CD4-positive, alpha-beta T cell treated with Interleukin-10 for 1 hour (primary cell): Measurements from ENCODE around the gene DCAF8.
A peak's percentile ranks its signal among the peaks of the same experiment; 100 is the strongest.

Experiments used
- DNase-seq: peaks from one replicate; pipeline ENCODE4 v3.0.0-alpha.2; 2020

Gene DCAF8

DNA sequence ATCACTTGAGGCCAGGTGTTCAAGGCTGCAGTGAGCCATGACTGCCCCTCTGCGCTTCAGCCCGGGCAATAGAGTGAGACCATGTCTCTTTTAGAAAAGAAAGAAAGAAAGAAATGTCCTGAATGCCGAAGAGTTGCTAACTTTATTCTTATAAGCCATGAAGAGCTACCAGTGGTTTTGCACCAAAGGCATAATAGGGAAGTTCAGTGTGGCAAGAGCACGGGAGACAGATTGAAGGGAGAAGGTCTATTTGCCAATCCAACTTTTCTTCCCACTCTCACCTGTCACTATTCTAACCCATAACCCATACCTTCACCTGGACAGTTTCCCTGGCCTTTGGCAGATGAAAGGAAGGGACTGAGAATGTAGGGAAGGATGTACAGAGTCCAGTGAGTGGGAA is 61.6 kb downstream of the DCAF8 start:
- no peak for DNase-seq

- no peak for DNase-seq
Measured at GRCh38 chr1:160197231-160197630, 65.1 kb downstream of the DCAF8 start.

DNA sequence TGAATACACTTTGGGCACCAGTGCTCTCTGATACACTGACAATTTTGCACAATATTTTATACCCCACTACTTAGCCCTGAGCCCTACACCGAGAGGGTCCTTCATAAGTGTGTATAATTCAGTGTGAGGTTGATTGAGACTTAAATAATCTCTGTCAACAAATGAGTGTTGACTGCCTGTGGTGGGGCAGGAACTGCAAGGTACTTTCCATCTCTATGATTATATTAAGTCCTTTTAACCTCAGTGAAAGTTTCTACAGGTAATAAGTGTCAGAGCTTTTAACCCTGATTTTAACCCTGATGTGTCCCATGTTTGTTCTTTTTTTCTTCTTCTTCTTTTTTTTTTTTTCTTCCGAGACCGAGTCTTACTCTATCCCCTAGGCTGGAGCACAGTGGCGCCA is 66.2 kb downstream of the DCAF8 start:
- DNase-seq, result no peak

DNA sequence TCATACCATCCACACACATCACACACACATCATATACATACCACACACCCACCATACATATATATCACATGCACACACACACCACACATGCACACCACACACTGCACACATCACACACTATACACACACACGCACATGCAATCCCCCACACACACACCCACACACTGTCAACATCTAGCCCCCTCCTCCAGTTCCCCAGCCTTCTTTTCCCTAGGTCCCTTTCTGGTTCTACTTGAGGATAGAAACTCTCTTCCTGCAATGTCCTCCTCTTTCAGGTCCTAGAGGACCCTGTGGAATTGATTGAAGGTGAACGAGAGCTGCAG is 67.7 kb downstream of the DCAF8 start:
- no peak for DNase-seq

DNA sequence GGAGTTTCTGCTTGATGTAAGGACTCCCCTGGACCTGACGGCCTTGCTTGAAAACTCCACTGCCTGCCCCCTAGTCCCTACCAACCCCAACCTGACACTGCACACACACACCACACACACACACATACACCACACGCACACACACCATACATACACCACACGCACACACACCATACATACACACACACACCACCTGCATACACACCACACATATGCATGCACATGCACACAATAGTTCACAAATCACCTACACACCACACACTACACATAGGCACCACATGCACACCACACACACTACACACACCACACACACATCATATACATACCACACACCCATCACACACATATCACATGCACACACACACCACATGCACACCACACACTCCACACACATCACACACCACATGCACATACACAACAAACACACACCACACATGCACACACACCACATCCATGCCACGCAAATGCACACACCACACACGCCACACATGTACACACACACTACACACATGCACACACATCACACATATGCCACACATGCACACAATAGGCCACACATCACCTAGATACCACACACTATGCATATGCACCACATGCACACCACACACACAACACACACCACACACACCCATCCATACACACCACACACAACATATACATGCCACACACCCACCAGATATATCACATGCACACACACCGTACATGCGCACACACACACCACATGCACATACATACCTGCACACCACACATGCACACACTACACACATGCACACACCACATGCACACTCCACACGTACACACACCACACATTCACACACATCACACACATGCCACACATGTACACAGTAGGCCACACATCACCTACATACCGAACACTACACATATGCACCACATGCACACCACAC is 68.3 kb downstream of the DCAF8 start:
- no peak for DNase-seq

DNA sequence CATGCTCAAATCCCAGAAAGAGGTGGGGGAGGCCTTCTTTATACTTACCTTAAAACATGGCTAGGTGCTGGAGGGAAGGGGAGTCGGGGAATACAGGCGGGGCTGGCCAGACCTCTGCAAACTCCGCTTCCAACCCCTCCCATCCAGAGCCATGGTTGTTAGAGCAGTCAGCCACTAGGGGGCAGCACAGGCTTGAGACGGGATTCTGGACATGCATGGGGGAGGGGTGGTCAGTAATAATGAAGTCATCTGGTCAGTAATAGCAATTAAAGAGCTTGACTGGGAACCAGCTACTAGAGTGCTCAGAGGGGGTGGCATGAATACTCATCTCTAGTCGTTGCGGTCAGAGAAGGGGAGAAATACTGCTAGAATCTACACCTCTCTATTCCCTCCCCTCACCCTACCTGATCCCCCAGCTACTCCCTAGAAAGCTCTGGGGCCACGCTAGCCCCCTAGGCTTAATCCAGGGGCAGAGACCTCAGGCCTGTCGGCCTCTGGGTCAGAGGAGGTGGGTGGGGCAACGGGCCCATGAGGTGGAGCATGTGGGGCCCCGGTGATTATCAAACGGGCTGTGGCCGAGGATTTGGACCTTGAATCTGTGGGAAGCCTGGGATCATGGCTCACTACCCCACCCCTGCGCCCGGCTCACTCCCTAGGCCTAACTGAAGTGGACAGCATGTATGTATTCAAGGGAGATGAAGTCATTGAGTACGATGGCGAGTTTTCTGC is 69.1 kb downstream of the DCAF8 start:
- peak; percentile 82 for DNase-seq

DNA sequence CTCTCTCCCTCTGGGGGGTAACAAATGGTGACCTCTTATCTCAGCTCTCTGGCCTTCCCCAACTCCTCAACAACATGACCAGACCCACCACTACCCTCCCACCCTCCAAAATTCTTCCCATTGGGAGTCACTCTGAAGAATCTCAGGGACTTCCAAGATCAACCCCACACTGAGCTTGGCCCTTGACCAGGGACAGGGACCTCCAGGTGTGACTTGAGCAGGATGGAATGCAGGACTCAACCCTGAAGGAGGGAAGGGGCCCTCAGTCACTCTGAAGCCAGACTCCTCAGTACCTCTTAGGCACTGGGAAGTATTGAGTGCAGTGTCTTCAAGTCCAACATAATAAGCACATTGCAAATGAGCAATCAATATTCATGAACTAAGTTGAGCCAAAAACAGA is 70.1 kb downstream of the DCAF8 start:
- no peak for DNase-seq

DNA sequence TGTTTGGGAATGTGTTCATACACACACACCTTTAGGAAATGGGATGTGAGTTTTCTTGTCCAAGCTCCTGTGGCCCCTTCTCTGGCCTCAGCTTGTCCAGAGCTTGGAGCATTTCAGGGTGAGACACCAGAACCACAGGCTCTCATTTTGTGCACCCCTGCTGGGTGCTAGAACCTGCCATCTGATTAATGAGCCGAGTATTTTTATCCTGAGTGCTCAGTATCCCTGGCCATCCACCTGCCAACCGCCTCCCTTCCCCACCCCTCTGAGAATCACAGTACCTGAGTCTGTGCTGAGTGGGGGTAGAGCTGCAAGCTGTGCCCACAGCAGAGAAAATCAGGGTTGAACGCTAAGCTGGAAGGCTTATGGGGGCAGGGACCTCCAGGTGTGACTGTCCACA is 70.6 kb downstream of the DCAF8 start:
- no peak for DNase-seq

- no peak for DNase-seq
Measured at GRCh38 chr1:160189649-160190625, 72.4 kb downstream of the DCAF8 start, which contains the start of gene CASQ1. TSS of gene CASQ1 (plus strand) at chr1:160190575. CDS start at chr1:160190752, 177 bp downstream.

- DNase-seq, result no peak
Measured at GRCh38 chr1:160188341-160188740, 74.0 kb downstream of the DCAF8 start.

- no peak for DNase-seq
Measured at GRCh38 chr1:160187407-160187806, 74.9 kb downstream of the DCAF8 start.

DNA sequence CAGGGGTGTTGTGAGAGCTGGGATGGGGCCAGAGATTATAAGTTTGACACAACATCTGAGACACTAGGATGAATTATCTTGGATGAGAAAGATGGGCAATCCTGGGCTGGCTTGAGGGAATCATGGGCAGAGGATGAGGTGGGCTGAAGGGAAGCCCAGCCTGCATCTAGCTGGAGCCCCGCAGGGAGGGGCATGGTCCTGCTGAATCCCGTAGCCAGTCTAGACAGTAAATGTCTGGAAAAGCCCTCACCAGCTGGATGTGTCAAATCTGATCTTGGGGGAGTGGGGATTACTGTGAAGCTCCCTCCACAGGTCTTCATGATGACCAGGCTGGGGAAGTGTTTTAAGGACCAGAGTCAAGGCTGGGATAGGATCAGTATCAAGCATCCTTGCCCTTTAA is 75.6 kb downstream of the DCAF8 start:
- DNase-seq, result no peak

DNA sequence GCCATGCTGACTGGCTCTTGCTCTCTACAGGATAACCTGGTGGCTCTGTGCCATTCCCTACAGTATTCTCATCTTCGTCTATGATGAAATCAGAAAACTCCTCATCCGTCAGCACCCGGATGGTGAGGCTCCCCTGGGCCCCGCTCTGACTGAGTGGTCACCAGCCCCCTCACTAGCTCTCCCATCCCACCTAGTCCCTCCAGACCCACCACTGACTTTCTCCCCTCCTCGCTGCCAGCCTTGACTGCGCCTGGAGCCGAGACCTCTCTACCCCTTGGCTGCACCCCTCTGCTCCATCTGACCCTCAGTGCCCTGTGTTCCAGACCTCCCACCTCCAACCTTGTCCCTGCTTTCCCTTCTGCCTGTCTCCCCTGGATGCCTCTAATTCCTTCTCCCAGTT is 76.1 kb downstream of the DCAF8 start:
- DNase-seq, result no peak

GRCh38 chr1:160179336-160179735 is 83.0 kb downstream of the DCAF8 start:
- no peak for DNase-seq

GRCh38 chr1:160178731-160179130 is 83.6 kb downstream of the DCAF8 start:
- DNase-seq, result no peak

- DNase-seq, result no peak
Measured at GRCh38 chr1:160177667-160178066, 84.7 kb downstream of the DCAF8 start.

- DNase-seq, result no peak
Measured at GRCh38 chr1:160177231-160177630, 85.1 kb downstream of the DCAF8 start.

DNA sequence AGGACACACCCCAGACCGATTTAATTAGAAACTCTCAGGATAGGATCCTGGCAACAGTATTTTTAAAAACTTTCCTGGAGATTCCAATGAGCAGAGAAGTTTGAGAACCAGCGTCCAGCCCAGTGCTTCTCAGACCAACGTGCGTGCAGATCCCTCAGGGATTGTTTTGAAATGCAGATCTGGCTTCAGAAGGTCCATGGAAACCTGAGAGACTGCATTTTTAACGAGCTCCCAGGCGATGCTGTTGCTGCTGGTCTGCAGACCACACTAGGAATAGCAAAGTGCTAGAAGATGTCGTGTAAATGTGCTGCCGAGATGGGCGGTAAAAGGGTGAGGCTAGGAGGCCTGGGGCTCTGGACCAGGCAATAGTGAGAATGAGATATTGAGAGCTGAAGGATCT is 90.4 kb downstream of the DCAF8 start:
- DNase-seq, result no peak

- DNase-seq, result no peak
Measured at GRCh38 chr1:160171354-160171753, 91.0 kb downstream of the DCAF8 start.

DNA sequence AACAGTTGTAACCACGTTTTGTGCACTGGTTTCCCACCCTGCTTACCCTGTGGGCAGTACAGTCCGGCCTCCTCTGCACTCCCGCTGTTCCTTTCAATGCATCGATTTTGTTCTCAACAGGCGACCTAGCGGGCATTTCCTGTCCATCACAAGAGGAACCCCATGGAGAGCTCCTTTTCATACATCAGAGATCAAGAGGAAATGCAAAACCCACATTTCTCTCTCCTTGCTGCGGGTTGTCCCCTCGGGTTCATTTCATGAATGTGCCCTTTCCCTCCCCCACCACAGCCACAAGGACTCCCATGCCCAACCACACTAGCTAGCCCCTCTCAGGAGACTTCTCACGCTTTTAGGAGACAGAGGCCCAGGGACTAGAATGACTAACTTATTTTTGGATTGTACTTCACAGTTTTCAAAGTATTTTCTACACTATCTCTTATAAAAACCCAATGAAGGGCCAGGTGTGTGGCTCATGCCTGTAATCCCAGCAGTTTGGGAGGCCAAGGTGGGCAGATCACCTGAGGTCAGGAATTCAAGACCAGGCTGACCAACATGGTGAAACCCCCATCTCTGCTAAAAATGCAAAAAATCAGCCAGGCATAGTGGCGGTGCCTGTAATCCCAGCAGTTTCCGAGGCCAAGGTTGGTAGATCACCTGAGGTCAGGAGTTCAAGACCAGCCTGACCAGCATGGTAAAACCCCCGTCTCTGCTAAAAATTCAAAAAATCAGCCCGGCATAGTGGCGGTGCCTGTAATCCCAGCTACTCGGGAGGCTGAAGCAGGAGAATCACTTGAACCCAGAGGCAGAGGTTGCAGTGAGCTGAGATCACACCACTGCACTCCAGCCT is 92.6 kb downstream of the DCAF8 start:
- DNase-seq, result no peak

DNA sequence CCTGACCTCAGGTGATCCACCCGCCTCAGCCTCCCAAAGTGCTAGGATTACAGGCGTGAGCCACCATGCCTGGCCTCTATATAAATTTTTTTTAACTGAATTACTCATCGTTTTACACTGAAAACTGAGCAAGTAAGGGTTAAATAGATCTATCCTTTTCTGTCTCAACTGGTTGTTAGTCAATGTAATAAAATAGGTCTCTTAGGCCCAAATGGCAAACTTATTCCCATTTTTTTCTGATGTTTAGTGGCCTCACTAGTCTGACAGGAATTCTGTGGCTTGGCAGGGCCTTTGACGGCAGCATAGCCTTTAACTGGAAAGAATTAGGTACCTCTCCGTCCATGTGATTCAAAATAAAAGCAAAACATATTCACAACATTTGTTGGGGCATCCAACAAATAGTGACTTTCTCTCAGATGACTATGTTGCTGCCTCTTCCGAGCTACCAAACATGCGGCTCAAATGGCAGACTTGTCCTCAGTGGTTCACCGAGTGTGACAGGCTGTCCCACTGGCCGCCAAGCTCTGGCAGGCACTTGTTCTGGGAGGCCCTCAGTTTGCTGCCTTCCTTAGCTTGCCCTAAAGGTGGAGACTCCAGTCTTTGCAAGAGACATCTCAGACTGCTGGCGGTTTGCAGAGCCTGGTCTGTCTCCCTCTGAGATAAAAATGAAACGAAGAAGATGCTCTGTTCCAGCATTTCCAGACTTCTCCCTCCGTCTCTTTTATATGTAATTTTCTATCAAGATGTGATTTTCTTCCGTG is 93.6 kb downstream of the DCAF8 start:
- no peak for DNase-seq
